HCT116 (cell line): Measurements from ENCODE around the gene CHRNA5. TPM values are rescaled to one million over a fixed set of nuclear protein-coding genes. Genes with fewer than 3 reads are reported as not detected.

ENCODE experiments used
- ATAC-seq: fragments of 200-7000 bp; cut with Tn5 transposase; 2 replicates; pipeline ENCODE4 v1.9.1; 2020; ENCODE audit warnings: mild to moderate bottlenecking, moderate library complexity
- BruUV-seq: library from RNA; stranded (reverse); fragments of 400-500 nt; replicated peaks from 2 replicates; lab custom pipeline; 2021; lab: Mats Ljungman, UMichigan
- CTCF ChIA-PET: fragments of 300-600 bp; sonication (Branson Sonifier 250); formaldehyde crosslinking; loops from one replicate; lab custom pipeline; 2021; ENCODE audit warnings: antibody characterized with exemption; lab: Charles Lee
- POLR2A ChIA-PET: fragments of 300-600, 350-600 bp; sonication (Branson Sonifier 250); formaldehyde crosslinking; loops from one replicate; lab custom pipeline; 2021; ENCODE audit warnings: antibody characterized with exemption; lab: Charles Lee
- RAD21 ChIA-PET, 2 experiments: fragments of 300-600 bp; sonication (Branson Sonifier 250); formaldehyde crosslinking; loops; one replicate each; lab custom pipeline; 2023; ENCODE audit warnings: low total read pairs in 2 of 2; ENCODE audit not compliant: uncharacterized antibody in 2 of 2, unreplicated experiment in 2 of 2, low non-redundant PET in 1 of 2; lab: Charles Lee
- DNase-seq: peaks from one replicate; pipeline ENCODE4 v3.0.0-alpha.2; 2010; ENCODE audit warnings: low read depth, low spot score
- H2AFZ ChIP-seq: fragments of 200-600 bp; shearing (Covaris generic), sonication (generic); 2 replicates; pipeline ENCODE4 v1.6.1; 2017; ENCODE audit warnings: low read depth, mixed run types, mixed read lengths, antibody characterized with exemption, low read length; ENCODE audit not compliant: poor library complexity, severe bottlenecking
- H3K27ac ChIP-seq: 2 replicates; pipeline ENCODE4 v1.5.1; 2012; ENCODE audit warnings: low read depth, low read length
- H3K27me3 ChIP-seq: fragments of 200-600 bp; sonication (generic); 2 replicates; pipeline ENCODE4 v1.6.1; 2016; ENCODE audit warnings: mixed run types, low read length, mixed read lengths; ENCODE audit not compliant: insufficient read depth
- H3K36me3 ChIP-seq, 2 experiments: fragments of 200-500 bp in 1 of 2; fragments of 200-600 bp in 1 of 2; sonication (Bioruptor generic) in 1 of 2; sonication (generic) in 1 of 2; 2 replicates each; pipeline versions ENCODE4 v1.5.1 to v1.6.1; 2014 to 2016; ENCODE audit warnings: low read length in 2 of 2, inconsistent platforms in 1 of 2, mixed read lengths in 1 of 2, mixed run types in 1 of 2; ENCODE audit not compliant: insufficient read depth in 2 of 2, control insufficient read depth in 1 of 2
- H3K4me1 ChIP-seq, 2 experiments: fragments of 200-600 bp in 1 of 2; sonication (generic) in 1 of 2; 2 replicates each; pipeline versions ENCODE4 v1.5.1 to v1.6.1; 2012 to 2017; ENCODE audit warnings: low read length in 2 of 2, inconsistent platforms in 1 of 2, mild to moderate bottlenecking in 1 of 2, mixed read lengths in 1 of 2, mixed run types in 1 of 2, moderate library complexity in 1 of 2; ENCODE audit not compliant: insufficient read depth in 2 of 2, control insufficient read depth in 1 of 2
- H3K4me2 ChIP-seq: fragments of 200-600 bp; sonication (generic); 2 replicates; pipeline ENCODE4 v1.6.1; 2017; ENCODE audit warnings: mixed run types, low read length, mixed read lengths
- H3K4me3 ChIP-seq, 2 experiments: fragments of 200-600 bp in 1 of 2; sonication (generic) in 1 of 2; replicated peaks in 1 of 2; 2 replicates each; pipeline ENCODE4 v1.5.1; 2011 to 2016; ENCODE audit warnings: low read length in 2 of 2, control low read depth in 1 of 2, low read depth in 1 of 2, mild to moderate bottlenecking in 1 of 2, mixed read lengths in 1 of 2, mixed run types in 1 of 2
- H3K79me2 ChIP-seq: fragments of 200-600 bp; sonication (generic); 2 replicates; pipeline ENCODE4 v1.6.1; 2017; ENCODE audit warnings: mild to moderate bottlenecking, mixed run types, low read length, moderate library complexity, mixed read lengths; ENCODE audit not compliant: insufficient read depth
- H3K9ac ChIP-seq: fragments of 200-600 bp; sonication (generic); 2 replicates; pipeline ENCODE4 v1.6.1; 2016; ENCODE audit warnings: low read length, mixed read lengths
- H3K9me2 ChIP-seq: fragments of 200-600 bp; sonication (generic), shearing (Covaris generic); 2 replicates; pipeline ENCODE4 v1.6.1; 2017; ENCODE audit warnings: mixed run types, mild to moderate bottlenecking, moderate library complexity; ENCODE audit not compliant: insufficient read depth
- H3K9me3 ChIP-seq, 2 experiments: fragments of 200-500 bp in 1 of 2; fragments of 200-600 bp in 1 of 2; sonication (Bioruptor generic) in 1 of 2; sonication (generic) in 1 of 2; 2 replicates each; pipeline ENCODE4 v1.6.1; 2014 to 2017; ENCODE audit warnings: low read length in 2 of 2, mixed read lengths in 2 of 2, inconsistent platforms in 1 of 2, low read depth in 1 of 2, mild to moderate bottlenecking in 1 of 2, mixed run types in 1 of 2, moderate library complexity in 1 of 2; ENCODE audit not compliant: control insufficient read depth in 1 of 2, insufficient read depth in 1 of 2
- H4K20me1 ChIP-seq: fragments of 200-600 bp; sonication (generic), shearing (Covaris generic); 2 replicates; pipeline ENCODE4 v1.6.1; 2017; ENCODE audit warnings: mixed run types, mild to moderate bottlenecking, moderate library complexity; ENCODE audit not compliant: insufficient read depth
- CBX3 ChIP-seq: IDR thresholded peaks from 2 replicates; pipeline ENCODE4 v1.6.1; 2012; ENCODE audit warnings: low read depth
- CEBPB ChIP-seq: IDR thresholded peaks from 2 replicates; pipeline ENCODE4 v1.6.1; 2012; ENCODE audit warnings: low read depth
- CTCF ChIP-seq, 3 experiments: fragments of 200-600 bp in 1 of 3; sonication (generic) in 1 of 3; IDR thresholded peaks in 2 of 3; conservative IDR thresholded peaks in 1 of 3; 2 replicates each; pipeline ENCODE4 v1.5.1; 2012 to 2017; ENCODE audit warnings: low read depth in 2 of 3, low read length in 2 of 3, antibody characterized with exemption in 1 of 3, borderline replicate concordance in 1 of 3, control low read depth in 1 of 3, mild to moderate bottlenecking in 1 of 3, mixed read lengths in 1 of 3, mixed run types in 1 of 3, moderate library complexity in 1 of 3; ENCODE audit not compliant: insufficient read depth in 1 of 3
- EGR1 ChIP-seq: IDR thresholded peaks from 2 replicates; pipeline ENCODE4 v1.6.1; 2012; ENCODE audit warnings: low read depth
- EZH2 ChIP-seq: fragments of 200-600 bp; sonication (generic); IDR thresholded peaks from 2 replicates; pipeline ENCODE4 v1.6.1; 2017; ENCODE audit warnings: antibody characterized with exemption, mixed run types
- EZH2phosphoT487 ChIP-seq: fragments of 200-600 bp; IDR thresholded peaks from 2 replicates; pipeline ENCODE4 v1.6.1; 2018; ENCODE audit warnings: antibody characterized with exemption, borderline replicate concordance
- POLR2A ChIP-seq: IDR thresholded peaks from 2 replicates; pipeline ENCODE4 v1.7.0; 2011; ENCODE audit warnings: borderline replicate concordance; ENCODE audit not compliant: insufficient read depth, insufficient read length; ENCODE audit errors: extremely low read depth
- REST ChIP-seq: IDR thresholded peaks from 2 replicates; pipeline ENCODE4 v1.6.1; 2012; ENCODE audit warnings: low read depth
- SIN3A ChIP-seq: IDR thresholded peaks from 2 replicates; pipeline ENCODE4 v1.6.1; 2012; ENCODE audit warnings: low read depth
- SP1 ChIP-seq: IDR thresholded peaks from 2 replicates; pipeline ENCODE4 v1.6.1; 2012; ENCODE audit warnings: low read depth
- TCF7L2 ChIP-seq: IDR thresholded peaks from 2 replicates; pipeline ENCODE4 v1.7.0; 2011; ENCODE audit warnings: borderline replicate concordance, inconsistent platforms; ENCODE audit not compliant: insufficient read depth, insufficient read length; ENCODE audit errors: extremely low read depth
- YY1 ChIP-seq: IDR thresholded peaks from 2 replicates; pipeline ENCODE4 v1.6.1; 2011; ENCODE audit warnings: low read length, low read depth, moderate library complexity, mild to moderate bottlenecking; ENCODE audit not compliant: insufficient replicate concordance; ENCODE audit errors: extremely low read depth
- ZNF274 ChIP-seq: fragments of 200-500 bp; sonication (Bioruptor generic); IDR thresholded peaks from 2 replicates; pipeline ENCODE4 v1.6.1; 2014; ENCODE audit warnings: mild to moderate bottlenecking, low read depth, low read length, inconsistent platforms
- intact Hi-C: fragments of 100-400 bp; cut with micrococcal nuclease; formaldehyde crosslinking; loops from 2 replicates; pipeline ENCODE4 v1.10.0; 2022
- total RNA-seq: library from RNA; stranded (reverse); gene quantifications from one replicate; pipeline ENCODE4 v1.2.1, GENCODE V29; 2021; ENCODE audit not compliant: unreplicated experiment

Gene CHRNA5
- total RNA-seq, 1 experiment from 2014 or later, result 25.2 TPM

DNA sequence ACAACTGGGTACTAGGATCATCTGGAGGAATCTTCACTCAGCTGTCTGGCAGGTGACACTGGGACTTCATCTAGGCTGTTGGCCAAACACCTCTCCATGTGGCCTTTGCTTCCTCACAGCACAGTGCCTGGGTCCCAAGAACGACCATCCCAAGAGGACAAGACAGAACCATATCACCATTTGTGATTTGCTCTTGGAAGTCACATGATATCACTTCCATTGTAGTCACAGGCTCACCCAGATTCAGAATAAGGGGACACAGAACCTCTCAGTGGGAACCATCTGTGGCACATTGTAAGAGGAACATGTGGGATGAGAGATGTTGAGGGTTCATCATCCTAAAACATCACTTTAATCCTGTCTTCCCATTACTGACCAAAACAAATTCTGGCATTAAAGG, 27.0 kb upstream of the CHRNA5 start:
- RAD21 ChIA-PET, result no interaction called here
- BruUV-seq, result no TSS peak
- CTCF ChIA-PET, result no interaction called here

More for the DNA sequence above, 27.0 kb upstream of the CHRNA5 start:
- H3K9me3 ChIP-seq, result no peaks in the 10 kb centered on the region
- no peak for TF ChIP-seq ZNF274
- TF ChIP-seq EZH2, result no peak
- no peak for TF ChIP-seq EGR1
- TF ChIP-seq TCF7L2, result no peak
- TF ChIP-seq SIN3A, result no peak
- TF ChIP-seq CTCF (IDR thresholded peaks at IDR 0.05 in 2 of 3, conservative IDR thresholded peaks at IDR 0.05 in 1 of 3; ENCODE audit: borderline replicate concordance in 1 of 3, insufficient read depth in 1 of 3, low read depth in 2 of 3, low read length in 2 of 3), result no peak
- TF ChIP-seq CEBPB, result no peak
- no peak for TF ChIP-seq SP1
- no peak for TF ChIP-seq EZH2phosphoT487
- no peak for TF ChIP-seq REST
- TF ChIP-seq YY1, result no peak
- TF ChIP-seq POLR2A, result no peak
- no peak for TF ChIP-seq CBX3
- no peak for DNase-seq
- peaks cover 5 to 14% of the 10 kb centered on the region in 2 experiments; a peak in 3 of 4 replicates for H3K4me1 ChIP-seq
- POLR2A ChIA-PET, result no interaction called here
- peaks cover 11 to 18% of the 10 kb centered on the region in 2 experiments for H3K36me3 ChIP-seq
- H3K27ac ChIP-seq, result no peak overlapping the region
- H3K4me3 ChIP-seq, result no peak overlapping the region
- peaks cover 33% of the 10 kb centered on the region for H3K79me2 ChIP-seq
- H2AFZ ChIP-seq, result no peak overlapping the region
- no peaks in the 10 kb centered on the region for H4K20me1 ChIP-seq
- H3K9ac ChIP-seq, result no peak overlapping the region
- ATAC-seq, result no peak
- no peaks in the 10 kb centered on the region for H3K9me2 ChIP-seq
- intact Hi-C loops, result no loop called here
- H3K27me3 ChIP-seq, result no peaks in the 10 kb centered on the region
- no peak overlapping the region for H3K4me2 ChIP-seq
